Frontal cortex (tissue), 4 donors: ENCODE data around the gene PLCG1. TPM values are rescaled to one million over a fixed set of nuclear protein-coding genes. Genes with fewer than 3 reads are reported as not detected.

ENCODE experiments used
- DNase-seq, 2 donors: peaks; one replicate each; pipeline ENCODE4 v3.0.0; 2012; ENCODE audit warnings: low spot score in 2 of 2
- FAIRE-seq: peaks from 2 replicates; lab custom pipeline; 2012; peaks lifted over from hg19 to GRCh38; lab: Jason Lieb, UNC
- total RNA-seq: library from RNA; depleted of rRNA; stranded (reverse); fragments of >200 nt; gene quantifications from one replicate; pipeline ENCODE4 v1.2.3, GENCODE V29; 2014
- donor health status: control.
- donor health status: control.
- donor health status: control.

Gene PLCG1
- total RNA-seq, 1 donor from 2014 or later, result 91.3 TPM

- no peak for DNase-seq
- FAIRE-seq, result no peak
Observed at GRCh38 chr20:41140226-41141133, 3.1 kb downstream of the PLCG1 start.

- FAIRE-seq (no peak), DNase-seq (no peak)
Observed at GRCh38 chr20:41141153-41141815, 3.9 kb downstream of the PLCG1 start.

GRCh38 chr20:41142245-41142644 is 4.9 kb downstream of the PLCG1 start:
- DNase-seq (no peak), FAIRE-seq (no peak)

GRCh38 chr20:41142919-41143318 is 5.6 kb downstream of the PLCG1 start:
- DNase-seq, result no peak
- FAIRE-seq, result no peak

- FAIRE-seq, result no peak
- no peak for DNase-seq
Observed at GRCh38 chr20:41143354-41143753, 6.0 kb downstream of the PLCG1 start.

GRCh38 chr20:41145317-41145716 is 8.0 kb downstream of the PLCG1 start:
- FAIRE-seq (no peak), DNase-seq (no peak)

GRCh38 chr20:41145821-41146620 is 8.7 kb downstream of the PLCG1 start:
- no peak for FAIRE-seq
- DNase-seq, result no peak

GRCh38 chr20:41147767-41148191 is 10.4 kb downstream of the PLCG1 start:
- DNase-seq (no peak), FAIRE-seq (no peak)

- DNase-seq (no peak), FAIRE-seq (no peak)
Observed at GRCh38 chr20:41148942-41149341, 11.6 kb downstream of the PLCG1 start.

- DNase-seq (no peak), FAIRE-seq (no peak)
Observed at GRCh38 chr20:41150664-41151063, 13.3 kb downstream of the PLCG1 start.

- DNase-seq (no peak), FAIRE-seq (no peak)
Observed at GRCh38 chr20:41151134-41151869, 14.0 kb downstream of the PLCG1 start.

- FAIRE-seq, result no peak
- DNase-seq, result no peak
Observed at GRCh38 chr20:41152108-41152757, 14.9 kb downstream of the PLCG1 start.

GRCh38 chr20:41154436-41155176 is 17.3 kb downstream of the PLCG1 start:
- no peak for DNase-seq
- no peak for FAIRE-seq

- FAIRE-seq (no peak), DNase-seq (no peak)
Observed at GRCh38 chr20:41155261-41155660, 17.9 kb downstream of the PLCG1 start.

GRCh38 chr20:41158082-41158625 is 20.8 kb downstream of the PLCG1 start:
- FAIRE-seq, result no peak
- no peak for DNase-seq

GRCh38 chr20:41159547-41159946 is 22.2 kb downstream of the PLCG1 start:
- DNase-seq (no peak), FAIRE-seq (no peak)

- DNase-seq (no peak), FAIRE-seq (no peak)
Observed at GRCh38 chr20:41160686-41161085, 23.3 kb downstream of the PLCG1 start.

GRCh38 chr20:41161886-41162285 is 24.5 kb downstream of the PLCG1 start:
- no peak for DNase-seq
- no peak for FAIRE-seq
